D341Med (cell line): ENCODE data around the gene IYD.
"Not testable (repeated sequence)": the region's sequence is repeated elsewhere in the genome, so short reads cannot be mapped to it uniquely, and the experiment has no call there.

Source experiments
- DNase-seq: peaks from one replicate; pipeline ENCODE4 v3.0.0; 2012; ENCODE audit warnings: low spot score

Gene IYD

DNA sequence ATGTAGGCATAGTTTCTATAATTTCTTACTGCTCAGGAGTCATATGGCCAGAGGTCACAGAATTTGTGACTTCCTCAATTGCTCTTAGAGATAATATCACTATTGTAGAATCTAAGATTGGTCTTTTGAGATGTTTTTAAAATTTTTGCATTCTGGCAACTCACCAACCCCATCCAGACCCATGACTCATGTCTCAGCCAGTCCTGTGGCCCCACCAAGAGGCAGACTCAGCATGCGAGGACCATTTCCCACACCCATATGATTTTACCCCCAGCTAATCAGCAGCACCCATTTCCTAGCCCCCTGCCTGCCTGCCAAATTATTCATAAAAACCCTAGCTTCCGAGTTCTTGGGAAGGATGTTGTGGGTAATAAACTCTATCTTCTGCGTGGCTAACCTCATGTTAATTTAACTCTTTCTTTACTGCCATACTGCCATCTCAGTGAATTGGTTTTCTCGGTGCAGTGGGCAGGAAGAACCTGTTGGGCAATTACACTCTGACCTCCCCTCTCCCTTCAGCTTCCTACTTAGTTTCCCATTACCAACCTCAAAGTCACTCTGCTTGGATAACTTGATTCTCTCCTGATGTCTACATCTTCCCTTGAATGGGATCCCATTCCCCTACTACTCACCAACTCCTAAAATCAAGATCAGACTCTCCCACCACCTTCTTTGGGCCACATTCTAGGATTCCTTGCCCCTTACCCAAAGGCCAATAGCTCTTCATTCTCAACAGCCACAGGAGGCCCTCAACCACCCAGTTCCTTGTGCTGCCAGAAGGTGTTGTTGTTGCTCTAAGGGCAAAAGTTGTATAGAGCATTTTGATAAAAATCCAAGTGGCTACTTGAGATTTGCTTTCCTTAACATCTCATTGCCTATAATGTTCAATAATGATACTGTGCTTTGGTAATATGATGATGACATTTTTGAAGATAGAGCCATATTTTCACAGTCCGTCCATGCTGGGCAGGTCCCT lies 16.2 kb upstream of the IYD start:
- no peak for DNase-seq

DNA sequence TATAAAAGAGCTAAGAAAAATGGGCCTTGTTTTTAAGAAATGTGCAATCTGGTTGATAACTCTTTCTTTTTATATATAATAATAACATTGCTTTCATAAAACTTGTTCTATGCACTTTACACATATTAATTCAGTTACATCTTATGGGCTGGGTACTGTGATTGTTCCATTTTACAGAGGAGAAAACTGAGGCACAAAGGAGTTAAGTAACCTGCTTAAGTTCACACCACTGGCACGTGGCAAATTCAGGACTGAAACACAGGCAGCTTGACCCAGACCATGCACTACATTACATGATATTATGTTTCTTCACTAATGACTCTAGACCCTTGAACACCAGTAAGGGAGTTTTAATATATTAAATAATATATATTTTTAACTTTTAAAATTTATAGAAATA lies 15.4 kb upstream of the IYD start:
- DNase-seq: no peak

DNA sequence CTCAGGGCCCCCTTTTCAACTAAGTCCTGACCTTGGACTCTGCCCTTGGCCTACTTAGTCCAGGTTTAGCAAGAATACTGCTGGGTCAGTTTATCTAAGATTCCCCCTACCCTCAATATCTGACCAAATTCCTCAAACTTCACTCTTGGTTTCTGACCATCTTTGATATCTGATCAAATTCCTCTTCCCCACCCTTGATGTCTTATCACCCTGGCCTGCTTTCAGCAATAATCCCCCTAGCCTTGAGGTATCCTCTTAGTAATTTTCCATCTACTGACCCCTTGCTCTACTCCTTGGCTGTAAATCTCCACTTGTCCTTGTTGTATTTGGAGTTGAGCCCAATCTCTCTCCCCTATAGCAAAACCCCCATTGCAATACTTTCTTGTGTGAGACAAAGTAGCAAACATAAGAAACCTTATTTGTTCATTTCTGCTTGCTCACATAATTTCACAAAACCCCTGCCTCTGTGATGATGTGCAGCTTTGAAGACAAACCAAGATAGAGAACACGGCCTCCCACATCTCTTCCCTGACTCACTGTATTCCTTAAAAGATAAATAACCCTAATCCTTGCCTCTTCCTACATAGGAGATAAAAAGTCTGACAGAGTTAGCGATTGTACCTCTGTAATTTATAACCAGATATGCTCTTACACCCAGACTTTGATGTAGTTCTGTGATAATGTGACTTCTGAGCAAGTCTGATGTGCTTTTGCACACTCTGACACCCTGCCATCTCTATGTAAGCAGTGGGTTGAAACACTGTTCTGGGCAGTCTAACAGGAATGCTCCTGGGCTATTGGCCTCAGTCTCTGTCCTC lies 13.8 kb upstream of the IYD start:
- DNase-seq: no peak

DNA sequence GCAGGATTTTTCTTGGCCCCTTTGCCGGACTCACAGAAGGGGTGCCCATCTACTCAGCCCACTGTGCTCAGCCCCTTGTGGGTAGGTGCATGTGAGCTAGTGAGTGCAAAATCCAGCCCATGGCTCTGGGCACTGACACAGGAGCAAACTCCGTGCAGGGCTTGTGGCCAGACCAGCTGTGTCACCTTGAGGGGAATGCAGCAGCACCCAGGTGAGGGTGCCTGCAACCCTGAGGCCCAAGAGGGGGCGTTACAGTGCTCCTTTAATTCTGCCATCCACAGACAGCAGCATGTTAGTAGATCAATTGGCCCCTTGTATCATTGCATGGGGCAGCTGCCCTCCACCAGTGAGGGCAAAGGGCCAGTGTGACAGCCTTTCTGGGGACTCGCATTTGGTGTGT lies 12.9 kb upstream of the IYD start:
- no peak for DNase-seq

DNA sequence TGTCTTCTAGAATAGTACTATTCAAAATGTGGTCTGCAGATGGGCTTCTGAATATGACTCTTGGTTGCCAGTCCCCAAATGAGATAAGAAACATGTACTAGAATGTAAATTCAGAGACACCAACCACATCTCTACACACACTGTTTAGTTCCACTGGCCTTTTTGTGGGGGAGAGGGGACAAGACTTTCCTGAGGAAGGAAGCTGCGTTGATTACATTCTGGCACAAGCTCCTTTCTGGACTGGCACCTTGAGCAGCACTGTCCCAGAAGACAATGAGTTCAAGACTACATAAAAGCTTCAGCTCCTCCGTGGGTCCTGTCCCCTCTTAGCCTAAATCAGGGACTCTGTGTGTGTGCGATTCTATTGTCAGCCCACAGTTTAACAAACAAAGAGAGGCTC lies 6.9 kb upstream of the IYD start:
- DNase-seq: no peak

DNA sequence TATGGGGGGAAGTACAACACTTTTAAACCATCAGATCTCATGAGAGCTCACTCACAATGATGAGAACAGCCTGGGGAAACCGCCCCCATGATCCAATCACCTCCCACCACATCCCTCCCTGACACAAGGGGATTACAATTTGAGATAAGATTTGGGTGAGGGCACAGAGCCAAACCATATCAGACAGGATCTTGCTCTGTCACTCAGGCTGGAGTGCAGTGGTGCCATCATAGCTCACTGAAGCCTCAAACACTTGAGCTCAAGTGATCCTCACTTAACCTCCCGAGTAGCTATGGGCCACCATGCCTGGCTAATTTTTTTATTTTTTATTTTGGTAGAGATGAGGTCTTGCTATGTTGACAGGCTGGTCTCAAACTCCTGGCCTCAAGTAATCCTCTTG lies 5.1 kb upstream of the IYD start:
- no peak for DNase-seq

DNA sequence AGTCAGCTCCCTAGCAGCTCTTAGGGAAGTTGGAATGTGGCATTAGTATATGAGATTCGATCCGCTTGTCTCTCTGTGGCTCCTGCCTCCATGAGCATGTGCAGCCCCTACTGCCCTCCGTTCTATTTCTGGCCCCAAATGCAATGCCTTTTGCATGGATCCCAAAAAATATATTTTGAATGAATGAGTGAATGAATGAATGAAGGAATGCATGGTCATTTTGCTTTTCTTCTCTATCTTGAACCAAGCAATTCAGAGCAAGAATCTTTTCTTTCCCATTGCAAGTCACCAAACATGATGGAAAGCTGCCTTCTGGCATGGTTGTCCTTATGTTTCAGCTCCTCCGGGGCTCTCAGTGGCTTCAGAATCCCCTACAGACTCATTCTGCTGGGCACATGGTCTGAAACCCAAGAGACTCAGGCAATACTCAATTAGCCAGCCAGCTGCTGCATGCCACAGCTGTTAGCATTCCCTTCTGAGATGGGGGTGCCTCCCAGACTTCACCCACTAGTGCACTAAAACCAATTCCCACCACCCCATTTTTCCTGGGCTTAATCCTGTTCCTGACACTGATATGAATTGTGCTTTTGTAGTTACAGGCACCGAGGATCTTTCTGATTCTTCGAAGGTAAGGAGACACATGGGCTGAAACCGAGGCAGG lies 2.6 kb upstream of the IYD start:
- DNase-seq: no peak

DNA sequence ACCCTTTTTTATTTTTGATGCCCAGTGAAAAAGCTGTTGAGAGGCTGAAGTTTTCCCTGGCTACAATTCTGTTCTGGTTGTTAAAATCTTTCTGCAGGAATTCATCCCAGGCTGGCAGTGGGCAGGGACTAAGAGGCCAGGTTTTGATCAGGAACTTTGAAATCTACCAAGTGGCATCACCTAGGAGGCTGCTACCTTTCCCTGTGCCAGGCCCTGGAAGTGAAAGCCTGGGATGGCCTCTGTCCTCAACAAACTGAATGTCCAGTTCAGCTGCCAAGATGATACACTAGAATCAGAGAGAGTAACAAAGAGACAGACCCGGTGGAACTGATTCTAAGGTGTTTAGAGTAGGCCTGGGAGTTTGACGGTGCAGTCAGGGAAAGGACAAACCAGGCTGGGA lies 596 bp downstream of the IYD start:
- no peak for DNase-seq

DNA sequence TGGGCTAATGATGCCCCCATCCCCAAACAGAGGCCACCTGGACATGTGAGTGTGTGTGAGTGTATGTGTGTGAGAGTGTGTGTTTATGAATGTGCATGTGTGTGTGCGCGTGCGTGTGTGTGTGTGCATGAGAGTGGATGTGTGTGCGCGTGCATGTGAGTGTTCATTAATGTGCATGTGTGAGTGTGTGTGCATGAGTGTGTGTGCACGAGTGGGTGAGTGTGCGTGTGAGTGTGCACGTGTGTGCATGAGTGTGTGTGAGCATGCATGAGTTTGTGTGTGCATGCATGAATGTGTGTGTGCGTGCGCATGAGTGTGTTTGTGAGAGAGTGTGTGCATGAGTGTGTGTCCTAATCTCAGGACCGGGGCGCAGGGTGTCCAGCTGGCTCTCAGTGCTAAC lies 1.3 kb downstream of the IYD start:
- no peak for DNase-seq

DNA sequence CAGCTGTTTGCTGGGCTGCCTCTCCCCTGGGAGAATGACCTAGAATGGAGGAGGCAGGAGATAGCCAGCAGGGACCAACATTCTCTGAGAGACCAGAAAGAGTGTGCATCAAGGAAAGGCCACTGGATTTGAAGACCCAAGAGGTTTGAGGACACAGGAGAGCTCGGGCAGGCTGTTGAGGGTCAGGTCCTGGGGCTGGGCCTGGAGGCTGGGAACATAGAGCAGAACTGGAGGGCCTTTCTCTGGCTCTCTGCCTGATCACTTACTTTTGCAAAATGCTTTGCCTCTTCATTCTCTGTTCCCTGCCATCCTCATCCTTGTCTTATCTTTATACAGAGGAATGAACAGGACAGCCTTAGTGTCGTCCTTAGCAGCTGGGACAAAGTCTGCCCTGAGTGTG lies 2.5 kb downstream of the IYD start:
- DNase-seq: no peak

DNA sequence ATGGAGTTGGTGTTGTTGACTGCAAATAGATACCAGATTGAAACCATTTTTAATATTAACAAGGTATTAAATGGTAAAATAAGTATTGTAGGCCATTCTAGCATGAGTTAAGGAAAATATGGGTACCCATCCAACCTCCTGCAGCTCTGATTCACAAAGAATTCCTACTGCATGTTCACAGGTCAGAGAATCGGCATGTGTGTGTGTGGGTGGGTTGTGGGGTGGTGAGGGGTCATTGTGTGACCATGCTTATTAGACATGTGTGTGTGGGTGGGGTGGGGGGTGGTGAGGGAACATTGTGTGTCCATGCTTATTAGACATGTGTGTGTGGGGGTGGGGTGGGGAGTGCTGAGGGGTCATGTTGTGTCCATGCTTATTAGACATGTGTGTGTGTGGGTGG lies 3.2 kb downstream of the IYD start:
- no peak for DNase-seq

DNA sequence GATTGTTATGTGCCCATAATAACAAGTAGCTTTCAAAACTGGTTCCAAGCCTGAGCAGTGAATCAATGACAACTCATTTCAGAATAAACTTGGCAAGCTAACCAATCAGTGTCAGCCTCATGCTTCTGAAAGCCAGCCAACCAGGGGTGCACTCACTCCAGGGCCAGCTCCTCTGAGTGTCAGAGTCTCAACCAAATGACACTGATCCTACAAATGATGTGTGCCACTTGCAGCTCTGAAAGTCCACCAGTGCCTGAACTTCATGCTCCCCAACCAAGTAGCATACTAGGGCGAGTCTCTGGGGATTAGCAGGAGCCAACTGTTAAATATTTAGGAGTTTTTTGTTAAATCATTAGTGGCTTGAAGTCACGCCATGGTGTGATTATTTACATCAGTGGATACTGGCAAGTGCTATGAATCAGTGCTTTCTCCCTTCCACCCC lies 4.5 kb downstream of the IYD start:
- DNase-seq: no peak

DNA sequence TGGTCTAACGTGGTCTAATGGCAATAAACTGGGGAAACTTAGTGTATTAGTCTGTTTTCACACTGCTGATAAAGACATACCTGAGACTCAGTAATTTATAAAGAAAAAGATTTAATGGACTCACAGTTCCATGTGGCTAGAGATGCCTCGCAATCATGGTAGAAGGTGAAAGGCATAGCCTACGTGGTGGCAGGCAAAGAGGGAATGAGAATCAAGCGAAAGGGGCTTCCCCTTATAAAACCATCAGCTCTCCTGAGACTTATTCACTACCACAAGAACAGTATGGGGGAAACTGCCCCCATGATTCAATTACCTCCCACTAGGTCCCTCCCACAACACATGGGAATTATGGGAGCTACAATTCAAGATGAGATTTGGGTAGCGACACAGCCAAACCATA lies 5.5 kb downstream of the IYD start:
- DNase-seq: not testable (repeated sequence)

DNA sequence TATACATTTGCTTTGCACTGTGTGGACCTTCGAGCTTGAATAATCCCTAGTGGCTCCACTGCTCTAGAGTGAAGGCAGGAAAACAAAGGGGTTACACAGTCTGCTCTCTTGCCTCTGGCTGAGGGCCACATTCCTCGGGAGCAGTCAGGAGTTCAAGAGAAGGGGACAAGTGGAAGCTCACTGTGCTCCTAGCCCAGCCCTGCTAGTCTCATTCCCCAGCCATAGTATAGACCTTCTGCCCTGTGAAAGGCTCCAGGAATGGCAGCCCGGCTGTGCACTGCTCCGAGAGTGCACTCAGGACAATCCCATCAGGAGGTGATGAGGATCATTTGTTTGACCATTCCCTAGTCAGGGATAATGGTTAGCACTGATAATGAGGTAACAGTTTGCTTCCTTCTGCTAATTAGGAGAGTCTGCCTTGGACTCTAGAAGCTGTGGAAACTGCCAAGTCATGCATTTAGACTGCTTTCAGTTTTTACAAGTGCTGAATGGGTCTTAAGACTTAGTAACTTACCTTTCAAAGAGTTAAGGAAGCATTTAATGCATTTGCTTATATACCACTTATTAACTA lies 8.5 kb downstream of the IYD start:
- no peak for DNase-seq

DNA sequence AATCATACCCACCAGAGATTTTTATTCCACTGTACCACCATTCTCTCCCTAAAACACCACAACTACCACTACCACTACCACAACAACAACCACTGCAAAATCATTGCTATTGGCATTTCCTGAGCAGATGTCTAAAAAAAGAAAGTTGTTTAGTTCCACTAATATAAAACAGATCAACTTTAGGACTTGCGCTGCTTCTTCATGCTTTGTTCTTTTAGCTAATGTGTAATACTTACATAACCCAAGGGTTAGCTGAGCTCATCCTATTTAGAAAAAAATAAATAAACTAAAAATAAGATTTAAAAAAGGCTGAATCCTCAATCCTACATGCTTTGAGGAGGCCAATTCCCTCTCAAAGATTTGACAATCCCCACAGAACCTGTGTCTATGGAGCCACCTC lies 11.4 kb downstream of the IYD start:
- no peak for DNase-seq

DNA sequence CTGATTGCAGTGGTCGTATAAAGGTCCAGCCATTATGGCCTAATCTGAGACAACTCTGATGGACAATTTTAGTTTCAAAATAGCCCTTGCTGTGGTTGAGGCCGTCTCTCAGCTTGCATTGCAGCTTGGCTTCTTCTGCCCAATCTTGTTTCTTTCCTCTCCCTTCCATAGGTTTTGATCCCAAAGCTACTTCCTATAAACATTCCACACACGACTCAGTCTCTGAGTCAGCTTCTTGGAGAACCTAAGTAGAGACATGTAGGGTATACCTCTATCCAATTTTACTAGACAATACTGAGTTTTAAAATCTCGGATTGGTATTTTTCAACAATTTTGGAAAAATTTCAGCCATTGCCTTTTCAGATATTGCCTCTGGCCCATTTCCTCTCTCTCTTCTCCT lies 13.4 kb downstream of the IYD start:
- no peak for DNase-seq

DNA sequence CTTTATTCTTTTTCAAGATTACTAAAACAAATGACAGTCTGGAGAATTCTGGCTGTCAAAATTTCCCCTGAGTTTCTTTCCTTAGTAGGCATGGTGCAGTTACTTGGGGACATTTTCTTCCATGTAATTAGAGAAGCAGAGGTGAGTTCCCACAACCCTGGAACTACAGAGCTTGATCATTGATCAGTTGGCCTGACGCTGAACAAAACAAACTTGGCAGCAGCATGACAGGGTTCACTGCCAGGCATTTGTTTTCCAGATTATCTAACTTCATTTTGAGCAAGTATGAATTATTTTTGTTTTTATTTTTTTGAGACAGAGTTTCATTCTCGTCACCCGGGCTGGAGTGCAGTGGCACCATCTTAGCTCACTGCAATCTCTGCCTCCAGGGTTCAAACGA lies 22.6 kb downstream of the IYD start:
- DNase-seq: no peak

DNA sequence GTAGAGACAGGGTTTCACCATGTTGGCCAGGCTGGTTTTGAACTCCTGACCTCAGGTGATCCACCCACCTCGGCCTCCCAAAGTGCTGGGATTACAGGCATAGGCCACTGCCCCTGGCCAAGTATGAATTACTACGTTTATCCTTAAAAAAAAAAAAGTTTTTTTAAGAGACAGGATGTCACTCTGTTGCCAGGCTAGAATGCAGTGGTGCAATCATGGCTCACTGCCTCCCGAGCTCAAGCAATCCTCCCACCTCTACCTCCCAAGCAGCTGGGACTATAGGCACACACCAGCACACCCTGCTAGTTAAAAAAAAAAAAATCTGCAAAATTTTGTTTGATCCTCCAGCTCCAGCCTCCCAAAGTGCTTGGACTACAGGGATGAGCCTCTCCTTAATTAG lies 23.1 kb downstream of the IYD start:
- no peak for DNase-seq

DNA sequence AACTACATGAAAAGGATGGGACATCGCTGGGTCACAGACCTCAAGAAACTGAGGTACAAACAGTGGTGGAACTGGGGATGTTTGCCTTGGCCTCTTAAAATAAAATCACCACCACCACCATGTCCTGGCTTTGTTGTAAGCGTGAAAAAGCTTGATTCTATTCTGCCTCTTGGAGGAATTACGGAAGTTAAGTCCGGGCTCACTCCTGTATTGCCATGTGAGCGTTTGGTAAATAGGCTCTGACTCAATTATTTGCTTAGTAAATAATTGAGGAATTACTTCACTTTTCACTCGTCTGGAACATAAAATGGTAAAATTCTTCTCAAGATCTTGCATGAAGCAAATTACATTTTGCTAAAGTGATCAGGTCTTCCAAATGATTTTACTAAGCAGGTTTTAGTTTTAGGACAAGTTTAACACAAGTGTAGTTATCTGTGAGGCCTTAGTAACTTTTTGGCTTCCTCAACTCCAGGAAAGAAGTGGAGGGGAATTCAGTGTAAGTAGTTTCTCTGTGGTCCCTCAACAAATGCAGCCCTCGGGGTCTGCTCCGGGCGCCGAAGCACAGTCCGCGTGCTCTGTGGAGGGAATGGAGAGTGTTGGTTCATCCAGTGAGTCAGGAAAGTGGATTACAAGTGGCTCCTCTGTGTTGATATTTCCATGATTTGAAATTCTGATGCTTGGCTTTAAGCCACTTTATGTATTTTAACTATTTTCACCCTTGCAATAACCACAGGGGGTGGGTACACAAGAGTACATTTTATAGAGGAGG lies 23.8 kb downstream of the IYD start:
- no peak for DNase-seq

DNA sequence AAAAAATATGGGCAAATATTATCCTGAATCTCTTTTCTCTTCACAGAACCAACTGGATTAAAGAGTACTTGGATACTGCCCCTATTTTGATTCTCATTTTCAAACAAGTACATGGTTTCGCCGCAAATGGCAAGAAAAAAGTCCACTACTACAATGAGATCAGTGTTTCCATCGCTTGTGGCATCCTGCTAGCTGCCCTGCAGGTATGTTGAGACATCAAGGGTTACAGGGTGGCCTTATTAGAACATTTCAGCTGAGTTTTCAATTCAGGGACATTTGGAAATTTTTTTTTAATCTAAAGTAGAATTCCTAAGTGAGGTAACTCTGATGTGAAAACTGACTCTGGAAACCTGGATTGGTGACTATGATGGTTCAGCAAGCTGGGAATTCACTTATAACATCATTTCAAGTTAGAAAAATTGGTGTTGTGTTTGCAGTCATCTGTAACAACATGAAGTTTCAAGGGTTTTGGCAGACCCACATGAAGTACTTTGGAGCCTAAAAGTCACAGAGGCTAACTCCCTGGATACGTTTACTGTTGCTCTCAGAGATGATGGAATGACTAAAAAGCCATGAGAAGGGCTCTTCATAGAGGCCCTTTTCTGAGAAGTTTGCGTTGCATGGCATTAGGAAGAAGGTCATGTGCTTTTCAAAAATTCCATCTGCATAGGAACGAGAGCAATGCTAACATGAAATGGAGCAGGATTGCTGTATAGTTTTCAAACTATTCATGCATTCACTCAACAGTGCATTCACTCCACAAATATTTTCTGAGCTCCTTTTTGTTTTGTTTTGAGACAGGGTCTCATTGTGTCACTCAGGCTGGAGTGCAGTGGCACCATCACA lies 25.5 kb downstream of the IYD start:
- no peak for DNase-seq

DNA sequence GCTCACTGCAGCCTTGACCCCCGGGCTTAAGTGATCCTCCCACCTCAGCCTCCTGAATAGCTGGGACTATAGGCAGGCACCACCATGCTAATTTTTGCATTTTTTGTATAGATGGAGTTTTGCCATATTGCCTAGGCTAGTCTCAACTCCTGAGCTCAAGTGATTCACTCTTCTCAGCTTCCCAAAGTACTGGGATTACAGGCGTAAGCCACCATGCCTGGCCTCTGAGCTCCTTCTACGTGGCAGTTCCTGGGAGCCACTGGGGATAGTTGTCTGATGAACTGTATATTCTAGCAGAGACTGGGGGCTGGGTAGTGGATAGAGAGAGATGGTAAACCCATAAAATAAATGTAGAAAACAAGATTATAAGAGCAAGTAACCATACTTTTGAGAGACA lies 26.1 kb downstream of the IYD start:
- no peak for DNase-seq
